Activated CD8-positive, alpha-beta memory T cell treated with anti-CD3 and anti-CD28 coated beads for 1 hour (primary cell): ENCODE data around the gene PKD2.
"Not testable (repeated sequence)": the region's sequence is repeated elsewhere in the genome, so short reads cannot be mapped to it uniquely, and the experiment has no call there.

Experiments used
- DNase-seq, 2 donors: peaks; one replicate each; pipeline ENCODE4 v3.0.0-alpha.2; 2020; ENCODE audit warnings: low read depth in 1 of 2; ENCODE audit errors: extremely low read depth in 1 of 2

The PKD2 gene

GRCh38 chr4:88109123-88109881, 101.9 kb downstream of the PKD2 start:
- DNase-seq = no peak

GRCh38 chr4:88110826-88111225, 103.4 kb downstream of the PKD2 start:
- DNase-seq = no peak

GRCh38 chr4:88112856-88113255, 105.4 kb downstream of the PKD2 start:
- no peak for DNase-seq

- no peak for DNase-seq
These were observed 108.2 kb downstream of the PKD2 start for GRCh38 chr4:88115587-88115986.

- no peak for DNase-seq
These were observed 112.5 kb downstream of the PKD2 start for GRCh38 chr4:88119943-88120342.

GRCh38 chr4:88122260-88122659, 114.8 kb downstream of the PKD2 start:
- not testable (repeated sequence) for DNase-seq
